ENCODE measurements around the gene STIL. TPM values are rescaled to one million over a fixed set of nuclear protein-coding genes. Genes with fewer than 3 reads are reported as not detected.
A peak's percentile ranks its signal among the peaks of the same experiment; 100 is the strongest.
"Not testable (repeated sequence)": the region's sequence is repeated elsewhere in the genome, so short reads cannot be mapped to it uniquely, and the experiment has no call there.

STIL gene
- total RNA-seq, 1 donor from 2014 or later: 0.33 TPM

- ATAC-seq: no peak
- DNase-seq (ENCODE audit: low spot score): no peak
These were observed 90.6 kb downstream of the STIL start for GRCh38 chr1:47223174-47223920.

- no peak for DNase-seq (ENCODE audit: low spot score)
- ATAC-seq: no peak
These were observed 91.5 kb downstream of the STIL start for GRCh38 chr1:47222476-47222875.

GRCh38 chr1:47219590-47220220, 94.2 kb downstream of the STIL start:
- ATAC-seq (no peak), DNase-seq (ENCODE audit: low spot score) (no peak)

- DNase-seq (ENCODE audit: low spot score): no peak
- no peak for ATAC-seq
These were observed 94.9 kb downstream of the STIL start for GRCh38 chr1:47219001-47219400.

GRCh38 chr1:47216278-47217059, 97.5 kb downstream of the STIL start:
- DNase-seq (ENCODE audit: low spot score): no peak

GRCh38 chr1:47215713-47216112, 98.2 kb downstream of the STIL start:
- DNase-seq (ENCODE audit: low spot score) (no peak), ATAC-seq (no peak)

More at GRCh38 chr1:47216278-47217059, 97.5 kb downstream of the STIL start:
- ATAC-seq: no peak

GRCh38 chr1:47214549-47214948, 99.4 kb downstream of the STIL start:
- ATAC-seq (no peak), DNase-seq (ENCODE audit: low spot score) (no peak)

- ATAC-seq (no peak), DNase-seq (ENCODE audit: low spot score) (no peak)
These were observed 100.5 kb downstream of the STIL start for GRCh38 chr1:47213230-47213963.

GRCh38 chr1:47212636-47213229, 101.2 kb downstream of the STIL start:
- ATAC-seq: no peak
- no peak for DNase-seq (ENCODE audit: low spot score)

- ATAC-seq (peak; percentile 79), DNase-seq (ENCODE audit: low spot score) (no peak)
These were observed 102.1 kb downstream of the STIL start for GRCh38 chr1:47211796-47212269.

GRCh38 chr1:47210666-47211065, 103.3 kb downstream of the STIL start:
- no peak for DNase-seq (ENCODE audit: low spot score)
- ATAC-seq: no peak

- DNase-seq (ENCODE audit: low spot score) (no peak), ATAC-seq (no peak)
These were observed 104.1 kb downstream of the STIL start for GRCh38 chr1:47209725-47210325.

- DNase-seq (ENCODE audit: low spot score): no peak
- no peak for ATAC-seq
These were observed 104.9 kb downstream of the STIL start for GRCh38 chr1:47209091-47209490.

GRCh38 chr1:47208374-47208850, 105.5 kb downstream of the STIL start:
- ATAC-seq (no peak), DNase-seq (ENCODE audit: low spot score) (no peak)

- DNase-seq (ENCODE audit: low spot score): no peak
- no peak for ATAC-seq
These were observed 106.1 kb downstream of the STIL start for GRCh38 chr1:47207803-47208373.

GRCh38 chr1:47205918-47206317, 108.0 kb downstream of the STIL start:
- DNase-seq (ENCODE audit: low spot score): no peak
- no peak for ATAC-seq

- not testable (repeated sequence) for ATAC-seq; DNase-seq (ENCODE audit: low spot score)
These were observed 110.4 kb downstream of the STIL start for GRCh38 chr1:47203504-47203903.

GRCh38 chr1:47201179-47201578, 112.8 kb downstream of the STIL start:
- no peak for DNase-seq (ENCODE audit: low spot score)
- ATAC-seq: no peak
